Right cardiac atrium (tissue), 5 donors: Measurements from ENCODE around the gene SULT4A1. TPM values are rescaled to one million over a fixed set of nuclear protein-coding genes. Genes with fewer than 3 reads are reported as not detected.

Experiments used
- ATAC-seq, 2 donors: fragments of 200-7000 bp; cut with Tn5 transposase; one replicate each; pipeline versions ENCODE4 v1.8.0 to v1.9.1; 2020; ENCODE audit warnings: moderate library complexity in 2 of 2, mild to moderate bottlenecking in 1 of 2
- DNase-seq, 3 donors: peaks; one replicate each; pipeline ENCODE4 v3.0.0-alpha.2; 2020
- H3K27ac ChIP-seq: one replicate; pipeline ENCODE4 v1.5.1; 2013; ENCODE audit warnings: mild to moderate bottlenecking, low read length, control low read depth, moderate library complexity
- H3K27me3 ChIP-seq: one replicate; pipeline ENCODE4 v1.6.1; 2013; ENCODE audit not compliant: control insufficient read depth, insufficient read depth
- H3K4me1 ChIP-seq: one replicate; pipeline ENCODE4 v1.6.1; 2013; ENCODE audit warnings: low read length; ENCODE audit not compliant: control insufficient read depth, insufficient read depth
- H3K4me3 ChIP-seq: one replicate; pipeline ENCODE4 v1.5.1; 2013; ENCODE audit warnings: low read length, control low read depth
- H3K9me3 ChIP-seq: one replicate; pipeline ENCODE4 v1.6.1; 2013; ENCODE audit warnings: low read length; ENCODE audit not compliant: control insufficient read depth
- WGBS: extraction: QIAGEN DNeasy Blood & Tissue Kit; methylation state at CpG from one replicate; pipeline ENCODE4 v1.1.7; 2013; 5-methylcytosine and 5-hydroxymethylcytosine counted together
- intact Hi-C, 4 donors: fragments of 100-400 bp; cut with DNase I; formaldehyde crosslinking; loops; one replicate each; pipeline versions ENCODE4 v1.11.0 to v1.14.0; 2022 to 2023
- polyA plus RNA-seq: library from polyadenylated mRNA; stranded (reverse); fragments of 200-250 nt; gene quantifications from one replicate; pipeline ENCODE4 v1.2.3, GENCODE V29; 2013
- total RNA-seq, 4 donors: library from RNA; stranded (reverse); fragmentation: NEBNext Ultra II Directional; extraction: Animal tissue kit (Norgen Biotek cat#: 25700); gene quantifications; one replicate each; pipeline ENCODE4 v1.2.1, GENCODE V29; 2021
- donor health status: healthy with polysubstance abuse.
- donor health status: DM: no; HTN: yes; CAD: no.
- donor health status: DM: no; HTN: no; CAD: no.
- donor health status: DM: no; HTN: yes; CAD: no; lungs with severe emphysema.
- donor health status: DM: yes; HTN: yes; CAD: no.

SULT4A1 gene
- total and polyA plus RNA-seq, 5 donors, result 0.17 to 0.57 (median 0.31) TPM

DNA sequence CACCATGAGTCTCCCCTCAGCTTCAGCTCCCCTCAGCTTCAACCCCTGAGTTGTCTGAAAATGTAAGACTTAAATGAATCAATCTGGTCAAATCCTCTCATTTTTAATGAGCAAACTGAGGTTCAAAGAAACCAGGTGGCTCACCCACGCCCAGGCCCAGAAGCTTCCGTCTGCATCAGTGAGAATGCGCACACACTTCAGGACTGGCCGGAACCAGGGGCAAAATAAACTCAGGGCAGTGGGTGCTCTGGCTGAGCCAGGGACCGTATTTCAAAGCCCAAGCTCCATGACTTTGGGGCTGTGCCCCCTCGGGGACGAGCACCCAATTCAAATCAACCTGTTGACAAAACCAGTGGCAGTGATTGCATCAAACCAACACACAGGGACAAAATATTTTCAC, 3.1 kb downstream of the SULT4A1 start:
- H3K27me3 ChIP-seq, result no peaks in the 10 kb centered on the region
- DNase-seq (no peak), ATAC-seq (no peak)
- WGBS, result 82% methylated on average over 7 of the region's 7 CpGs
- intact Hi-C loops, result no loop called here
- no peak overlapping the region for H3K4me3 ChIP-seq
- H3K4me1 ChIP-seq, result no peaks in the 10 kb centered on the region
- H3K27ac ChIP-seq, result no peak overlapping the region
- H3K9me3 ChIP-seq, result peaks cover 2% of the 10 kb centered on the region

DNA sequence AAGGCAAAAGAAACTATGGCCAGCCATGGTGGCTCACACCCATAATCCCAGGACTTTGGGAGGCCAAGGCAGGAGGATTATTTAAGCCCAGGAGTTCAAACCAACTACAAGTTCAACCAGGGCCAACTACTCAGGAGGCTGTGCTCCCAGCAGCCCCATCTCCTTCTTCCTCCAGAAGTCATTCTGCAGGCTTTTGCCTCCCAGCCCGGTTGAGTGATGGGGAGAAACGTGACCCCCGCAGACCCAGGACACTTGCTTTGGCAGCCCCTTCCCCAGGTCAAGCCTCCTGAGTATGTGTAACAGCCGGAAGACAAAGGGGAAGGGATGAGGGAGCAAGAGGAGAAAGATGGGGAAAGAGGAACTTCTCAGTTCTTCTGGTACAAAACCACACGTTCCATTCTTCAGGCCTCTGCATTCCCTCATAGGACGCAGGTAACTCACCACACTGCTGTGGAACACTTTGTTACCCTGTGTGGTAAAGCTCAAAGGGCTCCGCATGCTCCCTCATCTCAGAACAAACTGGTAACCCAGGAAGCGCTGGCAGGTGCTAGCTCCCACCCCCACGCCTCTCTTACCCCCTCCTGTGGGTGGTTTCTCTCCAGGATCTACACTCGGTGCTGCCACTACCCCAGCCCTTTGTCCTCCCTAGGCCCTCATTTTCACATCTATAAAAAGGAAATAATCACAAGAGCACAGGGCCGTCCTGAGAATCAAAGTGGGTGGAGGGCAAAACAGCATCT, 4.0 kb downstream of the SULT4A1 start:
- intact Hi-C loops, result no loop called here
- Histone ChIP-seq H3K4me3 (no peak overlapping the region), H3K27ac (no peak overlapping the region), H3K27me3 (no peaks in the 10 kb centered on the region), H3K4me1 (no peaks in the 10 kb centered on the region), H3K9me3 (peaks cover 2% of the 10 kb centered on the region)
- DNase-seq (no peak), ATAC-seq (no peak)
- 62% methylated on average over 11 of the region's 11 CpGs for WGBS

DNA sequence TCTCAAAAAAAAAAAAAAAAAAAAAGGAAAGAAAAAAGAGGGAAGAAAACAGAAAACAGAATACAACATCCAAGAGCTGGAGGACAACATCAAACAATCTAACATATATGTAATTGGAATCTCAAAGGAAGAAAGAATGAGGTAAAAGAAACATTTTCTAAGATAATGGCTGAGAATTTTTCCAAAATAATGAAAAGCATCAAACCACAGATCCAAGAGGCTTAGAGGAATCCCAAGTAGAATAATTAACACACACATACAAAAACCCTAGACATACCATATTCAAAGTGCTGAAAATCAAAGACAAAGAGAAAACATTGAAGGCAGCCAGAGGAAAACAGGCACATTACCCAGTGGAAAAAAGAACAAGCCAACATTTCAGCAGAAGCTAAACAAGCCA, 4.9 kb downstream of the SULT4A1 start:
- H3K4me3 ChIP-seq, result no peak overlapping the region
- no peaks in the 10 kb centered on the region for H3K4me1 ChIP-seq
- ATAC-seq (no peak), DNase-seq (no peak)
- no peaks in the 10 kb centered on the region for H3K27me3 ChIP-seq
- H3K27ac ChIP-seq, result no peak overlapping the region
- intact Hi-C loops, result no loop called here
- peaks cover 2% of the 10 kb centered on the region for H3K9me3 ChIP-seq

DNA sequence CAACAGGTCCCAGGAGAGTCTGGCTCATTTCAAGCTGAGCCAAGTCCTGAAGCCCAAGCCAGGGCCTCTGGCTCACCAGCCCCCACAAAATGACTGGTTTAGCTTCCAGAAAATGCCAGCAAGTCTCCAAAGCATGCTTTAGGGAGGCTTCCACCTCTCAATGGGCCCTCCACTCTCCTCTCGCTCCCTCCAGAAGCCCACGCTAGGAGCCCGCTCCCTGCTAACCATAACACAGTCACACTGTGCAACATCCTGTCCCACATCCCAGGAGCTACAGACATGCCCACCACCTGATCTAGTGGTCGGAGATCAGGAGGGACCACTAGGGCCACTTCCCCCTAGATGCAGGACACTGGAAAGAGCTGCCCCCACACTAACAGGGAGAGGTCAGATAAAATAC, 6.9 kb downstream of the SULT4A1 start:
- no peaks in the 10 kb centered on the region for H3K27me3 ChIP-seq
- H3K4me1 ChIP-seq, result no peaks in the 10 kb centered on the region
- peaks cover 2% of the 10 kb centered on the region for H3K9me3 ChIP-seq
- DNase-seq (no peak), ATAC-seq (no peak)
- H3K27ac ChIP-seq, result no peak overlapping the region
- 91% methylated on average over 4 of the region's 4 CpGs for WGBS
- no peak overlapping the region for H3K4me3 ChIP-seq
- intact Hi-C loops, result no loop called here

DNA sequence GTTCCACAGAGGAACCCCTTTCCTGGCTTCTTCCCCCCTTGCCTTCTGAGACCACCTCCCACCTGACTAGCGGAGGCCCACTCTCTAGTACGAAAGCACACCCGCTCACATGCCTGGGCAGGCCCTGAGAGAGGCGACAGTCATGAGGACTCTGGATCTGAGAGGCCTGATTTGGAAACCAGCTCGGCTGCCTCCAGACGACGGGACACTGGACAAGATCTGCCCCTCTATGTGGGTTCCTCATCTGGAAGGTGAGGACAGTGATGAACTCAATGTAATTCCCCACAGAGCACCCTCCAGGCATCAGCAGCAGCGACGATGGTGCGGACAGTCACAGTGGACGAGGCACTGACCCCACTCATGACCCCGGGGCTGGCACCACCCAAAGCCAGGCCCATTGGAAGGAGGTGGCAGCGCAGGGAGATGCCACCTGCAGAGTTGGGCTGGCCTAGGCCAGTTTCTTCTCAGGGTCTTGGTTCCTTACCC, 7.5 kb downstream of the SULT4A1 start:
- Histone ChIP-seq H3K4me3 (no peak overlapping the region), H3K27ac (no peak overlapping the region), H3K27me3 (no peaks in the 10 kb centered on the region), H3K9me3 (peaks cover 2% of the 10 kb centered on the region), H3K4me1 (no peaks in the 10 kb centered on the region)
- DNase-seq (no peak), ATAC-seq (no peak)
- intact Hi-C loops, result no loop called here
- WGBS, result 89% methylated on average over 13 of the region's 13 CpGs

DNA sequence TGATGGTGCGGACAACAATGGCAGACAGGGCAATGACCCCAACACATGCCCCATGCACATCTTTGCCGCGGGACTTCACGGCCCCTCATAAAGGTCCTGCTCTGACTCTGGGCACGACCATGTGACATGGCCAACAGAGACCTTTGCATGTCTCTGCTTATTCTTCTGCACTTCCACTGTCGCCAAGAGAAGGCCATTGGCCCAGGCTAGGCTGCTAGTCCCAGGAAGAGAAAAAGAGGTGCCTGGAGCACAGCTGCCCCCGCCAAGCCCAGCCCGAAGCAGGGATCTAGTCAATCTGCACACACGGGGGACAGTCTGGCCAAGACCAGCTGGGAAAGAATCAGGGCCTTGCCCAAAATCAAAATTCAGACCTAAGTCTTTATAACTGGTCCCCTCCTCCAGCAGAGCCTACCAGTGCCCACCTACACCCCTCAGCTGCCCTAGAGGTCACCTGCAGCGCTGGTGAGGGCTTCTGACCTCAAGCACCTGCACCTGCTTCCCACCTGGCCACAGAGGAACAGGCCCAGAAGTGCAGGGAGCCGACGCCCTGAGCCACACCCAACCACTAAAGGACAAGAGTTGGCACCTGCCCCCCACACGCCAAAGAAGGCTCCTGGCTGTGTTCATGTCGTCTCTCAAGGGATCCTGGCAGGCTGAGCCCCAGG, 8.1 kb downstream of the SULT4A1 start:
- intact Hi-C loops, result no loop called here
- no peak for DNase-seq
- no peak overlapping the region for H3K27ac ChIP-seq
- 77% methylated on average over 14 of the region's 14 CpGs for WGBS
- H3K4me1 ChIP-seq, result no peaks in the 10 kb centered on the region
- H3K27me3 ChIP-seq, result no peaks in the 10 kb centered on the region
- H3K9me3 ChIP-seq, result peaks cover 2% of the 10 kb centered on the region
- ATAC-seq, result no peak
- no peak overlapping the region for H3K4me3 ChIP-seq

DNA sequence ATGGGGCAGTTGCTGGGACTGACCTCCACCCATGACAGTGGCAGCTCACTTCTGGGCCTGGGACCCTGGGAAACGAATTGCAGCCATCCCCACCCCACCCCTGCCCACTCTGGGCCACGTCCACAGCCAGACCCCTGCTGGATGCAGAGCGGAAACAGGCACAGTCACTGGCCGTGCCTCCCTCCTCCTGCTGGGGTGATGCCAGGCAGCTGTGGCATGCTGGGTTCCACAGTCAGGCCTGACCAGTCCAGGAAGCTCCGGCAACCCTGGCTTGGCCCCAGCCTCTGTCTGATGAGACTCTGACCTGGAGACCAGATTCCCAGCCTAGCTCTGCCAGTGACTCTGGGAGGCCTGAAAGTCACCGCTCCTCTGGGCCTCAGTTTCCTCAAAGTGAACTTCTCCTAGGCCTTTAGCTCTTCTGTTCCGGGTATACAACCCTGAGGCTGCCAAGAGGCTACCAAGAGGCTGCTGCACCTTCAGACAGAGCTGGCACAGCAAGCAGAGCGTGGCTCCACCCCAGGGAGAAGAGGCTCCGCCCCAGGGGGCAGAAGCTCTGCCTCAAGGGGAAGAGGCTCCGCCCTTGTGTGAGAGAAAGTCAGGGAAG, 8.9 kb downstream of the SULT4A1 start:
- no peaks in the 10 kb centered on the region for H3K27me3 ChIP-seq
- ATAC-seq (no peak), DNase-seq (no peak)
- no peak overlapping the region for H3K27ac ChIP-seq
- no peaks in the 10 kb centered on the region for H3K4me1 ChIP-seq
- H3K9me3 ChIP-seq, result peaks cover 2% of the 10 kb centered on the region
- WGBS, result 79% methylated on average over 10 of the region's 10 CpGs
- no peak overlapping the region for H3K4me3 ChIP-seq
- intact Hi-C loops, result no loop called here

DNA sequence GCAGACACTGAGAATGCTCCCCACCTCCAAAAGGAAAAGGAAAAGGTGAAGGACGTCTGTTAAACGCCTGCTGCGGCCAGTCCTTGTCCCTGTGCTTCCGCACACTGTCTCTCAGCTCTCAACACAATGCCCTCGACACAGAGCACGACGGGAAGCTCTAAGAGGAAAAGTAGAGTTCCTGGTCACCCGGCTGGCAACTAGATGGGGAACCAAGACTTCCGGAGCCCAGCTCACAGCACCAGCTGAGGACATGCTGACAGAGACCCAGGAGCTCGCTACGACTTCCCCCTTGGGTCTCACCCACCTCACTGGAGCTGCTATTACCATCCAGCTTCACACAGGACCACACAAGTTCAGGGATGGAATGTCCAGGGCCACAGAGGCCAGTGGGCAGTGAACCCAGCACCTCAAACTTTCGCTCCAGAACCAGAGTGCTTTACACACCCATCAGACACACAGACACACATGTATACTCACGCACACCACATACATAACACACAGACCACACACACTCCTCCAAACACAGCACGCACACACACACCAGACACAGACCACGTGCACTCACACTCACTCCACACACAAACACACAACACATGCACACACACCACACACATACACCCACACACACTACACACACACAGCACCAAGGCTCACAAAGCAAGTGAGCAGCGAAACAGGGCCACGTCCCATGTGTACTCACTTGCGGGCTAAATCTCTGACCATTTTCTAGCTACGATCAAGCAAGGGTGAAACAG, 9.6 kb downstream of the SULT4A1 start:
- DNase-seq, result no peak
- WGBS, result 75% methylated on average over 19 of the region's 19 CpGs
- Histone ChIP-seq H3K4me3 (no peak overlapping the region), H3K27ac (no peak overlapping the region), H3K9me3 (peaks cover 2% of the 10 kb centered on the region), H3K27me3 (no peaks in the 10 kb centered on the region), H3K4me1 (no peaks in the 10 kb centered on the region)
- no peak for ATAC-seq
- intact Hi-C loops, result no loop called here

DNA sequence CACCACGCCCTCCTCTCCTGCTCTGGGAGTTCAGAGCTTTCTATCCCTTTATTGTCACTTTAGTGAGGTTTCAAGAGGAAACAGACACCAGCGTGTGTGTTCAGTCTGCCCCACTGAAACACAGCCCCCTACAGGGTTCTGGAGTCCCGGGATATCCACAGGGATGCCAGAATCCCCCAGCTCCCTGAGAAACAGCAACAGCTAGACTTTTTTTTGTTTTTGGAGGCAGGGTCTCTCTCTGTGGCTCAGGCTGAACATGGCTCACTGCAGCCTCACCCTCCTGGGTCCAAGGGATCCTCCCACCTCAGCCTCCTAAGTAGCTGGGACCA, 10.4 kb downstream of the SULT4A1 start:
- intact Hi-C loops, result no loop called here
- WGBS, result 48% methylated on average over 3 of the region's 3 CpGs
- Histone ChIP-seq H3K27ac (no peak overlapping the region), H3K4me1 (no peaks in the 10 kb centered on the region), H3K9me3 (peaks cover 2% of the 10 kb centered on the region), H3K27me3 (no peaks in the 10 kb centered on the region), H3K4me3 (no peak overlapping the region)
- ATAC-seq (no peak), DNase-seq (no peak)

DNA sequence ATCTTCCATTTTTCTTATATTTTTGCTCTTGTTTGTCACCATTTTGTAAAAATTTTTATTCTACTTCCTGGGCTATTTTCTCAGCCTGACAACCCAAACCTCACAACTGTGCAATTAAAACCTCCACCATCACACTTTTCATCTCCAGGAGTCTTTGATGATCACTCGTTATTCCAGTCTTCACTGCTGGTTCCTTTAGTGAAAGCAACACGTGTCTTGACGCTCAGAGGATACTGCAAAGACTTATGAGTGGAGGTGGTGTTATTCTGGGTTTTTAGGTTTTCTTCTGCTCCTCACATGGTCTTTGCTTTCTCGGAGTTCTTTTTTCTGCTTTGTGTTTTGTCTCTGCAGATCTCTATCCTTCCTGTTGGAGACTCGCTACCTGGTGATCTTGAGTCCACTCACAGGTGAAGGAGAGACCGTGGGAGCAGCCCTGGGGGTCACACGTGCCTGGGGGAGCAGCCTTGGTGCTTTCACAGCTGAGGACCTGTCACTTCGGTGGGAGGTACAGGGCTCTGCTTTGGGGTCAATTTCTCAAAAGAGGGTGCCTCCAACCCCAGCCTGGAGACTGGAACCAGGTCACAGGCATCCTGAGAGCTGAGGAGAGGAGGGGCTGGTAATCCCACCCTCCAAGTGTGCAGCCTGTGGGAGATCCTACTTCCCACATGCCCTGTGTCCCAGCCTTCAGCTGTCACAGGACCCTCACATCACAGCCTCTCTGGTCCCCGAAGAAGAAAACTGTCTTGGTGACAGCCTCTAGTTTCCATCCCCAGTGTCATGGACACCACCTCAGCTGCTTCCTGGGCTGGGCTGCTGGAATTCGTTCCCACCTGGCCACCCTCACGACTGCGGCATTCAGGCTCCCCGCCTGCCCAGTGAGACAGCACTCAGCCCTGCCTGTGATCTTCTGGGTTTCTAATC, 11.0 kb downstream of the SULT4A1 start:
- H3K4me3 ChIP-seq, result no peak overlapping the region
- H3K27ac ChIP-seq, result no peak overlapping the region
- H3K9me3 ChIP-seq, result peaks cover under 1% of the 10 kb centered on the region
- DNase-seq, result no peak
- intact Hi-C loops, result no loop called here
- no peak for ATAC-seq
- no peaks in the 10 kb centered on the region for H3K27me3 ChIP-seq
- WGBS, result 66% methylated on average over 13 of the region's 13 CpGs
- no peaks in the 10 kb centered on the region for H3K4me1 ChIP-seq
